ENCODE measurements around the gene PKHD1. TPM values are rescaled to one million over a fixed set of nuclear protein-coding genes. Genes with fewer than 3 reads are reported as not detected.

Gene PKHD1
- total RNA-seq, 1 donor from 2014 or later, result 0.03 TPM

GRCh38 chr6:51704932-51705540 lies 382.4 kb downstream of the PKHD1 start:
- Mint-ChIP-seq H3K27me3 (ENCODE audit: unreplicated experiment) (no peaks in the 10 kb centered on the region), H3K27ac (ENCODE audit: unreplicated experiment) (no peak overlapping the region), H3K36me3 (ENCODE audit: low read depth, unreplicated experiment) (no peaks in the 10 kb centered on the region), H3K4me3 (ENCODE audit: unreplicated experiment) (no peak overlapping the region), H3K4me1 (ENCODE audit: unreplicated experiment) (no peaks in the 10 kb centered on the region), H3K9me3 (ENCODE audit: unreplicated experiment) (no peaks in the 10 kb centered on the region)
- no peak for TF ChIP-seq CTCF (IDR thresholded peaks at IDR 0.05; ENCODE audit: unreplicated experiment)
- DNase-seq (ENCODE audit: low spot score), result no peak

GRCh38 chr6:51702851-51703250 lies 384.6 kb downstream of the PKHD1 start:
- TF ChIP-seq CTCF (IDR thresholded peaks at IDR 0.05; ENCODE audit: unreplicated experiment), result no peak
- H3K27me3 Mint-ChIP-seq (ENCODE audit: unreplicated experiment), result no peaks in the 10 kb centered on the region
- H3K4me1 Mint-ChIP-seq (ENCODE audit: unreplicated experiment), result no peaks in the 10 kb centered on the region
- no peaks in the 10 kb centered on the region for H3K36me3 Mint-ChIP-seq (ENCODE audit: low read depth, unreplicated experiment)
- H3K27ac Mint-ChIP-seq (ENCODE audit: unreplicated experiment), result no peak overlapping the region
- DNase-seq (ENCODE audit: low spot score), result no peak
- no peaks in the 10 kb centered on the region for H3K9me3 Mint-ChIP-seq (ENCODE audit: unreplicated experiment)
- no peak overlapping the region for H3K4me3 Mint-ChIP-seq (ENCODE audit: unreplicated experiment)

GRCh38 chr6:51684603-51685002 lies 402.8 kb downstream of the PKHD1 start:
- Mint-ChIP-seq H3K9me3 (ENCODE audit: unreplicated experiment) (no peaks in the 10 kb centered on the region), H3K27me3 (ENCODE audit: unreplicated experiment) (no peaks in the 10 kb centered on the region), H3K4me3 (ENCODE audit: unreplicated experiment) (no peak overlapping the region), H3K4me1 (ENCODE audit: unreplicated experiment) (peaks cover 3% of the 10 kb centered on the region), H3K27ac (ENCODE audit: unreplicated experiment) (no peak overlapping the region), H3K36me3 (ENCODE audit: low read depth, unreplicated experiment) (no peaks in the 10 kb centered on the region)
- no peak for TF ChIP-seq CTCF (IDR thresholded peaks at IDR 0.05; ENCODE audit: unreplicated experiment)
- no peak for DNase-seq (ENCODE audit: low spot score)

- TF ChIP-seq CTCF (IDR thresholded peaks at IDR 0.05; ENCODE audit: unreplicated experiment), result no peak
- Mint-ChIP-seq H3K9me3 (ENCODE audit: unreplicated experiment) (no peaks in the 10 kb centered on the region), H3K4me1 (ENCODE audit: unreplicated experiment) (peaks cover 9% of the 10 kb centered on the region), H3K27ac (ENCODE audit: unreplicated experiment) (no peak overlapping the region), H3K27me3 (ENCODE audit: unreplicated experiment) (no peaks in the 10 kb centered on the region), H3K4me3 (ENCODE audit: unreplicated experiment) (no peak overlapping the region), H3K36me3 (ENCODE audit: low read depth, unreplicated experiment) (no peaks in the 10 kb centered on the region)
- no peak for DNase-seq (ENCODE audit: low spot score)
Observed at GRCh38 chr6:51684038-51684437, 403.4 kb downstream of the PKHD1 start.

- no peaks in the 10 kb centered on the region for H3K9me3 Mint-ChIP-seq (ENCODE audit: unreplicated experiment)
- TF ChIP-seq CTCF (IDR thresholded peaks at IDR 0.05; ENCODE audit: unreplicated experiment), result no peak
- no peak overlapping the region for H3K4me3 Mint-ChIP-seq (ENCODE audit: unreplicated experiment)
- DNase-seq (ENCODE audit: low spot score), result no peak
- H3K27ac Mint-ChIP-seq (ENCODE audit: unreplicated experiment), result peak overlapping the region; percentile 67
- no peaks in the 10 kb centered on the region for H3K27me3 Mint-ChIP-seq (ENCODE audit: unreplicated experiment)
- no peaks in the 10 kb centered on the region for H3K36me3 Mint-ChIP-seq (ENCODE audit: low read depth, unreplicated experiment)
- peaks cover 27% of the 10 kb centered on the region for H3K4me1 Mint-ChIP-seq (ENCODE audit: unreplicated experiment)
Observed at GRCh38 chr6:51678905-51679620, 408.4 kb downstream of the PKHD1 start.

All from endothelial cell (in vitro differentiated cells).